HG03039 (cell line): Measurements from ENCODE around the gene CX3CL1.
A peak's percentile ranks its signal among the peaks of the same experiment; 100 is the strongest.
"Not testable (repeated sequence)": the region's sequence is repeated elsewhere in the genome, so short reads cannot be mapped to it uniquely, and the experiment has no call there.

Experiments used
- ATAC-seq: cut with Tn5 transposase; IDR thresholded peaks from one replicate; pipeline ENCODE4 v1.9.1; 2021; ENCODE audit warnings: mild to moderate bottlenecking, moderate library complexity; ENCODE audit not compliant: unreplicated experiment

CX3CL1 gene

DNA sequence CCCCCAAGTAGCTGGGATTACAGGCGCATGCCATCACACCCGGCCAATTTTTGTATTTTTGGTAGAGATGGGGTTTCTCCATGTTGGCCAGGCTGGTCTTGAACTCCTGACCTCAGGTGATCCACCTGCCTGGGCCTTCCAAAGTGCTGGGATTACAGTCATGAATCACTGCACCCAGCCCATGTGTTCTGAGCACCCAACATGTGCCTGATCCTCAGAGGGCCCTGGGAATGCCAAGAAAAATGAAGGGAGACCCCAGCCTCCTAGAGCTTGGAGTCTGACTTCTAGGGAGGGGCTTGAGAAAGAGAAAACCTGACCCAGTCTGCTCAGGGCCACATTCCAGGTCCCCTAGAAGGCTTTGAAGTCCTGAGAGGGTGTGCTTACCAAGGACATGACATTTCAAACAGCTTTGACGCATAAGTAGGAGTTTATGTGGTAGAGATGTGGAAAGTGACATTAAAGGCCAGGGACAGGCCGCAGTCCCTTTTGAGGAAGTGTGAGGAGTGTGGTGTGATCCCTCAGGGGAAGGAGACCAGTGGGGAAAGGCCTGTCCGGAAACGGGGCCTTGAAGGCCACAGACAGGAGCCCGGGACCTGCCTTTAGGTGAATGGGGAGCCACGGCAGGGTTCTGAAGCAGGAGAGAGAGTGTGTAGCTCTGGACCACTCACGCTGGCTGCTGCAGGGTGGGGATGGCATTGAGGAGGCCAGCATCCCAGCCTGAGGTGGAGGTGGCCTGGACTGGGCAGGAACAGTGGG, 14.8 kb upstream of the CX3CL1 start:
- no peak for ATAC-seq

- no peak for ATAC-seq
Observed at GRCh38 chr16:57358086-57358420, 14.2 kb upstream of the CX3CL1 start.

- no peak for ATAC-seq
Observed at GRCh38 chr16:57358527-57359095, 13.7 kb upstream of the CX3CL1 start, which contains the start of gene CCL22. CCL22 (plus strand) TSS chr16:57358783; CDS start chr16:57358817, 34 bp downstream.

DNA sequence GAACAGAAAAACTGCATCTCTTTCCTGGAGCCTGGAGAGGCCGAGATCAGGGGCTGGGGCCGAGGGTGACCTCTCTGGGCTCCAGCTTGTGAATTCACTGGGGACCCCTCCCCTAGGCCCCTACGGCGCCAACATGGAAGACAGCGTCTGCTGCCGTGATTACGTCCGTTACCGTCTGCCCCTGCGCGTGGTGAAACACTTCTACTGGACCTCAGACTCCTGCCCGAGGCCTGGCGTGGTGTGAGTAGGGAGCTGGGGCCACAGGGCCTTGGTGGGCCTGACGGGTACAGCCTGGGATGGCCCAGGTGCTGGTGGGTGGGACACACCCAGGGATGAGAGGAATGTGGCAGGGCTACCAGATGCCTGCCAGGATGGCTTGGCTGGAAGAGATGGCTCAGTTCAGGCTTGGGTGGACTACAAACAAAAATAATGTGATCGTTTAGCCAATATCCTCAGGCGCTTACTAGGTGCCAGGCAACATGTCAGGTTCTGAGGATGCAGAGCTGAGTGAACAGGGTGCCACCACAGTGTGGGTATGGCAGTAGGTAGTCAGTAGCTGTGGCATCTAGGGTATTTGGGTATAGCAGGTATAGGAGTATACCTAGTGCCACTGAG, 11.9 kb upstream of the CX3CL1 start:
- ATAC-seq = no peak

- no peak for ATAC-seq
Observed at GRCh38 chr16:57361404-57361803, 10.9 kb upstream of the CX3CL1 start.

DNA sequence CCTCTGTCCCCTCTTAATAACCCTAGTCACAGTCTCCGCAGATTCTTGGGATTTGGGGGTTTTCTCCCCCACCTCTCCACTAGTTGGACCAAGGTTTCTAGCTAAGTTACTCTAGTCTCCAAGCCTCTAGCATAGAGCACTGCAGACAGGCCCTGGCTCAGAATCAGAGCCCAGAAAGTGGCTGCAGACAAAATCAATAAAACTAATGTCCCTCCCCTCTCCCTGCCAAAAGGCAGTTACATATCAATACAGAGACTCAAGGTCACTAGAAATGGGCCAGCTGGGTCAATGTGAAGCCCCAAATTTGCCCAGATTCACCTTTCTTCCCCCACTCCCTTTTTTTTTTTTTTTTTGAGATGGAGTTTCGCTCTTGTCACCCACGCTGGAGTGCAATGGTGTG, 8.1 kb upstream of the CX3CL1 start:
- ATAC-seq = no peak

GRCh38 chr16:57366544-57367040, 5.7 kb upstream of the CX3CL1 start:
- ATAC-seq = no peak

GRCh38 chr16:57367116-57367752, 5.1 kb upstream of the CX3CL1 start:
- no peak for ATAC-seq

- ATAC-seq = no peak
Observed at GRCh38 chr16:57371494-57372371, 557 bp upstream of the CX3CL1 start.

GRCh38 chr16:57373117-57373947, 1.0 kb downstream of the CX3CL1 start:
- ATAC-seq = no peak

GRCh38 chr16:57374067-57374534, 1.8 kb downstream of the CX3CL1 start:
- no peak for ATAC-seq

DNA sequence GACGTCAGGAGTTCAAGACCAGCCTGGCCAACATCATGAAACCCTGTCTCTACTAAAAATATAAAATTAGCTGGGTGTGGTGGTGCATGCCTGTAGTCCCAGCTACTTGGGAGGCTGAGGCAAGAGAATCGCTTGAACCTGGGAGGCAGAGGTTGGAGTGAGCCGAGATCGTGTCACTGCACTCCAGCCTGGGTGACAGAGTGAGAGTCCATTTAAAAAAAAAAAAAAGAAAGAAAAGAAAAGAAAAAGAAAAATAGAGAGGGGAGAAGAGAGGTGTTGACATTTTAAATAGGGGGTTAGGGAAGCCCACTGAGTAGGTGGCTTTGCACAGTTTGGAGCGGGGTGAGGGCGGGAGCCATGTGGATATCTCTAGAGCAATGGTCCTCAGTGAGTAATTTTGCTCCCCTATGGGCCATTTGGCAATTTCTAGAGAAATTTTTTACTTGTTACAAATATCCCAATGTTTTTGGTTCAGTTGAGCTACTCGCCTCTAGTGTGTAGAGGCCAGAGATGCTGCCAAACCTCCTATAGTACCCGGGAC, 2.7 kb downstream of the CX3CL1 start:
- ATAC-seq = not testable (repeated sequence)

DNA sequence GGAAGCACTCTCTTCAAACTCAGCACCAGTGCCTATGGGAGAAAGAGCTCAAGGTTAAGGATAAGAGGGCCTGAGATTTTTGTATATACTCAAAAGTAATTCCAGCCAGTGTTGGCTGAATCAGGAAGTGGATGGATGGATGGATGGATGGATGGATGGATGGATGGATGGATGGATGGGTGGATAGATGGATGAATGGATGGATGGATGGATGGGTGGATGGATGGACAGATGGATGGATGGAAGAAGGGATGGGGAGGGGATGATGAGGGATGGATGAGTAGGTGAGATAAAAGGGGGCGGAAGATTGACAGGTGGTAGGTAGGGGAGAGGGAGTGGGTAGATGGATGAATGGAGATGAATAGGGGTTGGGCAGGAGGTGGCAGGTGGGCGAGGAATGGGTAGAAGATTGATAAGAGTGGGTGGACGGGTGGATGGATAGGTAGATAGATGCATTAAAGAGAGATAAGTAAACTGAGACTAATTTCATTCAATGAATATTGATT, 4.1 kb downstream of the CX3CL1 start:
- ATAC-seq = no peak

GRCh38 chr16:57377080-57377841, 5.0 kb downstream of the CX3CL1 start:
- peak; percentile 76 for ATAC-seq

DNA sequence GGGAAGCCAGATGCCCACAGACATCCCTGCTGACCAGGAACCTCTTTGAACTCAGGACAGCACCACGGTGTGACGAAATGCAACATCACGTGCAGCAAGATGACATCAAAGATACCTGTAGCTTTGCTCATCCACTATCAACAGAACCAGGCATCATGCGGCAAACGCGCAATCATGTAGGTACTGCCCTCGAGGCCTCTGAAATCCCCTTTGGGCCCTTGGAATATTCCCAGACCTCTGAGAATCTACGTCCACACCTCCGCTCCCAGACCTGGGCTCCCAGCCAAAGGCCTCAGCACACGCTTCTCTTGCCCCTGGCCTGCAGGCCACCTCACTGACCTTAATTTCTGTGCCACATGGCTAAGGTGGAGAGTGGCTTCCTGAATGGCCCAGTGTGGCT, 7.3 kb downstream of the CX3CL1 start:
- no peak for ATAC-seq

GRCh38 chr16:57380671-57381462, 8.6 kb downstream of the CX3CL1 start:
- no peak for ATAC-seq

DNA sequence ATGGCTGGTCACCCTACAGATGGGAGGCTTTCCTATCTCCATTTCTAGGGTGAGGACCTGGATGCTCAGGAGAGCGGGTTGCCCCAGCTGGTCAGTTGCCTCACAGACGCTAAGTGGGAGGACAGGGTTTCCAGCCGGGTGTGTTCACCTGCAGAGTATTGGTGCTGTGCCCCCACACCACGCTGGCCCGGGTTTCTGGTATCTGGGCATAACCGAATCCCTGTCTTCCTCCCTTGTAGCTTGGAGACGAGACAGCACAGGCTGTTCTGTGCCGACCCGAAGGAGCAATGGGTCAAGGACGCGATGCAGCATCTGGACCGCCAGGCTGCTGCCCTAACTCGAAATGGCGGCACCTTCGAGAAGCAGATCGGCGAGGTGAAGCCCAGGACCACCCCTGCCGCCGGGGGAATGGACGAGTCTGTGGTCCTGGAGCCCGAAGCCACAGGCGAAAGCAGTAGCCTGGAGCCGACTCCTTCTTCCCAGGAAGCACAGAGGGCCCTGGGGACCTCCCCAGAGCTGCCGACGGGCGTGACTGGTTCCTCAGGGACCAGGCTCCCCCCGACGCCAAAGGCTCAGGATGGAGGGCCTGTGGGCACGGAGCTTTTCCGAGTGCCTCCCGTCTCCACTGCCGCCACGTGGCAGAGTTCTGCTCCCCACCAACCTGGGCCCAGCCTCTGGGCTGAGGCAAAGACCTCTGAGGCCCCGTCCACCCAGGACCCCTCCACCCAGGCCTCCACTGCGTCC, 9.7 kb downstream of the CX3CL1 start:
- no peak for ATAC-seq
